Measurements from ENCODE around the gene CCNQ.

DNA sequence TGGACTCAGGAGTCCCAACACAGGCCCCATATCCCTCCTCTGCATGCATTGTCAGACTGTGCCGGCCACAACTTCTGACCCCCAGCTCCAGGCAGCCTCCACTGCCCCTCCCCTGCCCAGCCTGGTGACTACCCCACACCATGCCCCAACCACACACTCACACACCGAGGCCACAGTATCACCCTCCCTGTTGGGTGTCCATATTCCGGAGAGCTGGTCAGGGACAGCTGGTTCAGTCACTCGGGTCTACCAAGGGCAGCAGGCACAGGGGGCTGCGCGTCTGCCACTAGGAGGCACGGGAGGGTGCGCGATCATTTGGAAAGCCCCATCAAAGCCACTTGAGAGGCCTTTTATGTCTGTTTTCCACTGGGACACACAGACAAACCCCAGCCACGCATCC is 26.3 kb downstream of the CCNQ start:
- TF ChIP-seq, protein P1, sequence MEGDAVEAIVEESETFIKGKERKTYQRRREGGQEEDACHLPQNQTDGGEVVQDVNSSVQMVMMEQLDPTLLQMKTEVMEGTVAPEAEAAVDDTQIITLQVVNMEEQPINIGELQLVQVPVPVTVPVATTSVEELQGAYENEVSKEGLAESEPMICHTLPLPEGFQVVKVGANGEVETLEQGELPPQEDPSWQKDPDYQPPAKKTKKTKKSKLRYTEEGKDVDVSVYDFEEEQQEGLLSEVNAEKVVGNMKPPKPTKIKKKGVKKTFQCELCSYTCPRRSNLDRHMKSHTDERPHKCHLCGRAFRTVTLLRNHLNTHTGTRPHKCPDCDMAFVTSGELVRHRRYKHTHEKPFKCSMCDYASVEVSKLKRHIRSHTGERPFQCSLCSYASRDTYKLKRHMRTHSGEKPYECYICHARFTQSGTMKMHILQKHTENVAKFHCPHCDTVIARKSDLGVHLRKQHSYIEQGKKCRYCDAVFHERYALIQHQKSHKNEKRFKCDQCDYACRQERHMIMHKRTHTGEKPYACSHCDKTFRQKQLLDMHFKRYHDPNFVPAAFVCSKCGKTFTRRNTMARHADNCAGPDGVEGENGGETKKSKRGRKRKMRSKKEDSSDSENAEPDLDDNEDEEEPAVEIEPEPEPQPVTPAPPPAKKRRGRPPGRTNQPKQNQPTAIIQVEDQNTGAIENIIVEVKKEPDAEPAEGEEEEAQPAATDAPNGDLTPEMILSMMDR (IDR thresholded peaks at IDR 0.05; ENCODE audit: low read depth, low read length) = no peak
- TF ChIP-seq MYC (IDR thresholded peaks at IDR 0.05; ENCODE audit: low read depth, low read length) = no peak

Data from NB4 (cell line).